Smooth muscle cell (in vitro differentiated cells): ENCODE data around the gene PRSS53. TPM values are rescaled to one million over a fixed set of nuclear protein-coding genes. Genes with fewer than 3 reads are reported as not detected.

ENCODE experiments used
- DNase-seq: peaks from one replicate; lab custom pipeline; 2025; ENCODE audit not compliant: unreplicated experiment; lab: John Stamatoyannopoulos, UW
- H2AFZ ChIP-seq: fragments of 200-600 bp; sonication (generic); 2 replicates; pipeline ENCODE4 v1.6.0; 2016; ENCODE audit warnings: antibody characterized with exemption, low read depth, mild to moderate bottlenecking
- H3F3A ChIP-seq: fragments of 200-600 bp; sonication (generic); 2 replicates; pipeline ENCODE4 v1.6.0; 2017; ENCODE audit warnings: antibody characterized with exemption, low read depth
- H3K27ac ChIP-seq: fragments of 200-600 bp; sonication (generic); 2 replicates; pipeline ENCODE4 v1.5.1; 2016; ENCODE audit warnings: low read depth, mild to moderate bottlenecking
- H3K27me3 ChIP-seq: fragments of 200-600 bp; sonication (generic); 2 replicates; pipeline ENCODE4 v1.6.1; 2016; ENCODE audit warnings: low read depth, mild to moderate bottlenecking
- H3K36me3 ChIP-seq: fragments of 200-600 bp; sonication (generic); 2 replicates; pipeline ENCODE4 v1.5.1; 2016; ENCODE audit warnings: low read depth
- H3K4me1 ChIP-seq: fragments of 200-600 bp; sonication (generic); 2 replicates; pipeline ENCODE4 v1.5.1; 2016; ENCODE audit warnings: low read depth
- H3K4me2 ChIP-seq: fragments of 200-600 bp; sonication (generic); 2 replicates; pipeline ENCODE4 v1.6.0; 2016; ENCODE audit warnings: mild to moderate bottlenecking
- H3K4me3 ChIP-seq: fragments of 200-600 bp; sonication (generic); 2 replicates; pipeline ENCODE4 v1.5.1; 2016; ENCODE audit warnings: mild to moderate bottlenecking
- H3K79me2 ChIP-seq: fragments of 200-600 bp; sonication (generic); 2 replicates; pipeline ENCODE4 v1.6.0; 2016; ENCODE audit warnings: low read depth, mild to moderate bottlenecking
- H3K9ac ChIP-seq: fragments of 200-600 bp; sonication (generic); 2 replicates; pipeline ENCODE4 v1.6.0; 2016; ENCODE audit warnings: low read depth
- H3K9me3 ChIP-seq: fragments of 200-600 bp; sonication (generic); replicated peaks from 2 replicates; pipeline ENCODE4 v1.5.1; 2016; ENCODE audit warnings: low read depth
- H4K20me1 ChIP-seq: fragments of 200-600 bp; sonication (generic); 2 replicates; pipeline ENCODE4 v1.6.0; 2016; ENCODE audit warnings: low read depth
- WGBS: methylation state at CpG from one replicate; pipeline ENCODE4 v1.1.7; 2016; ENCODE audit warnings: low lambda C conversion rate; 5-methylcytosine and 5-hydroxymethylcytosine counted together
- polyA plus RNA-seq: library from polyadenylated mRNA; unstranded; fragments of >200 nt; fragmentation: Nextera tagmentation; extraction: Ambion mirVana; gene quantifications from 2 replicates; pipeline ENCODE4 v1.2.1, GENCODE V29; 2016
- total RNA-seq: library from RNA; depleted of rRNA; stranded (reverse); fragments of >200 nt; gene quantifications from 2 replicates; pipeline ENCODE4 v1.2.3, GENCODE V29; 2014
- TF ChIP-seq, protein P1 (sequence below): fragments of 200-600 bp; sonication (generic); IDR thresholded peaks from 2 replicates; pipeline ENCODE4 v1.5.1; 2017; ENCODE audit warnings: borderline replicate concordance, mild to moderate bottlenecking, antibody characterized with exemption; ENCODE audit not compliant: insufficient read depth, poor library complexity, severe bottlenecking

PRSS53 gene
- total and polyA plus RNA-seq, 2 experiments from 2014 or later: 0.66 to 6.3 TPM

DNA sequence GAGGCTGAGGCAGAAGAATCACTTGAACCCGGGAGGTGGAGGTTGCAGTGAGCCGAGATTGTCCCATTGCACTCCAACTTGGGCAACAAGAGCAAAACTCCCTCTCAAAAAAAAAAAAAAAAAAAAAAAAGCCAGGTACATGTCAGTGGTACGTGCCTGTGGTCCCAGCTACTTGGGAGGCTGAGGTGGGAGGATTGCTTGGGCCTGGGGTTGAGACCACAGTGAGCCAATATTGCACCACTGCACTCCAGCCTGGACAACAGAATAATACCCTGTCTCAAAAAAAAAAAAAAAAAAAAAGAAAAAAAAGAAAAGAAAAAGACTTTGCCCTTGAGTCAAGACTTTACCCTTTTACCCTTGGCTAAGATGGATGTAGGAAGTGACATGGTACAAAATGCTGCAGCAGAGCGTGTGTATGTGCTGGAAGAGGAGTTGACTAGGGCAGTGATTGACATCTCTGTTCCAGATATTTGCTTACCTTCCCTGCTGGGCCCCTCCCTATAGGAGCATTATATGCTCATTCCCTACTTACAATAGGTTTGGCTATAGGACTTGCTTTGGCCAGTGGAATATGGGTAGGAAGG is 44.8 kb downstream of the PRSS53 start:
- no peaks in the 10 kb centered on the region for H3F3A ChIP-seq
- TF ChIP-seq, protein P1, sequence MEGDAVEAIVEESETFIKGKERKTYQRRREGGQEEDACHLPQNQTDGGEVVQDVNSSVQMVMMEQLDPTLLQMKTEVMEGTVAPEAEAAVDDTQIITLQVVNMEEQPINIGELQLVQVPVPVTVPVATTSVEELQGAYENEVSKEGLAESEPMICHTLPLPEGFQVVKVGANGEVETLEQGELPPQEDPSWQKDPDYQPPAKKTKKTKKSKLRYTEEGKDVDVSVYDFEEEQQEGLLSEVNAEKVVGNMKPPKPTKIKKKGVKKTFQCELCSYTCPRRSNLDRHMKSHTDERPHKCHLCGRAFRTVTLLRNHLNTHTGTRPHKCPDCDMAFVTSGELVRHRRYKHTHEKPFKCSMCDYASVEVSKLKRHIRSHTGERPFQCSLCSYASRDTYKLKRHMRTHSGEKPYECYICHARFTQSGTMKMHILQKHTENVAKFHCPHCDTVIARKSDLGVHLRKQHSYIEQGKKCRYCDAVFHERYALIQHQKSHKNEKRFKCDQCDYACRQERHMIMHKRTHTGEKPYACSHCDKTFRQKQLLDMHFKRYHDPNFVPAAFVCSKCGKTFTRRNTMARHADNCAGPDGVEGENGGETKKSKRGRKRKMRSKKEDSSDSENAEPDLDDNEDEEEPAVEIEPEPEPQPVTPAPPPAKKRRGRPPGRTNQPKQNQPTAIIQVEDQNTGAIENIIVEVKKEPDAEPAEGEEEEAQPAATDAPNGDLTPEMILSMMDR: no peak
- no peak overlapping the region for H2AFZ ChIP-seq
- no peak overlapping the region for H3K4me3 ChIP-seq
- no peaks in the 10 kb centered on the region for H3K36me3 ChIP-seq
- H3K9me3 ChIP-seq: no peaks in the 10 kb centered on the region
- H3K9ac ChIP-seq: no peak overlapping the region
- DNase-seq: no peak
- no peaks in the 10 kb centered on the region for H3K4me1 ChIP-seq
- H3K27ac ChIP-seq: no peak overlapping the region
- no peak overlapping the region for H3K4me2 ChIP-seq
- no peaks in the 10 kb centered on the region for H3K79me2 ChIP-seq
- WGBS: 93% methylated on average over 4 of the region's 4 CpGs
- H4K20me1 ChIP-seq: no peaks in the 10 kb centered on the region
- H3K27me3 ChIP-seq: no peaks in the 10 kb centered on the region

DNA sequence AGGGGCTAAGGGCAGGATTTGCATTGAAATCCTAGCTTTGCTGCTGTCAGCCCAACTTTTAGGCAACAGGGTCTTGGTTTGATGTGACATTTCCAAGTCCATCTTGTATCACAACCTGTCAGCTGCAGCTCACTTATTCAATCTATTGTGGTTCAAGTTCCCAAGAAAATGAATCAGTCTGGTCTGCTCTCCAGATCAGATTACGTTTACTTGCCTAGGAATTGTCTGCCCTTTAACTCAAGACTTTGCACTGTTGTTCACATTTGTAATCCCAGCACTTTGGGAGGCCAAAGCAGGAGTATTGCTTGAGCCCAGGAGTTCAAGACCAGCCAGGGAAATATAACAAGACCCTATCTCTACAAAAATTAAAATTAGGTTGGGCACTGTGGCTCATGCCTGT is 45.4 kb downstream of the PRSS53 start:
- WGBS: 89% methylated on average over 1 of the region's 1 CpG
- TF ChIP-seq, protein P1: no peak
- Histone ChIP-seq H3K9me3 (no peaks in the 10 kb centered on the region), H3K36me3 (no peaks in the 10 kb centered on the region), H3K4me3 (no peak overlapping the region), H2AFZ (no peak overlapping the region), H4K20me1 (no peaks in the 10 kb centered on the region), H3K79me2 (no peaks in the 10 kb centered on the region), H3K4me2 (no peak overlapping the region), H3K4me1 (no peaks in the 10 kb centered on the region), H3K27ac (no peak overlapping the region), H3K9ac (no peak overlapping the region), H3K27me3 (no peaks in the 10 kb centered on the region), H3F3A (no peaks in the 10 kb centered on the region)
- DNase-seq: no peak

DNA sequence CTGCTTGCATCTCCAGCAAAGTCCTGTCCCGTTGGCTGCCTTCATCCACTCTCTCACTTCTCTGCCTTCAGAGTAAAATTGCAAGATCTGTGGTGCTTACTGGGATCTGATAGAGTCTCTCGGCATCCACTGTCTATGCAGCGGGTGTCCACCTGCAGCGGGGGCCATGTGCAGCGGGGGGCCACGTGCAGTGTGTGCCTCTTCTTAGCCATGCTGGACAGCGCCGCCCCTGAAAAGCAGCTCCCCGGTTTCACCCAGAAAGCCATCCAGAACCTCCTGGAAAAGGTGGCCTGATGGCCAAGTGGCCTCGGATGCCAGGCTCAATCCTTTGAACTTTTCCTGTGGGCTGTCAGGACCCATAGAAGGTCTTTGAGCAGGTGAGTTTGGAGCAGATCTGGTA is 45.9 kb downstream of the PRSS53 start:
- no peak overlapping the region for H3K4me2 ChIP-seq
- no peak overlapping the region for H2AFZ ChIP-seq
- H4K20me1 ChIP-seq: no peaks in the 10 kb centered on the region
- no peaks in the 10 kb centered on the region for H3K36me3 ChIP-seq
- TF ChIP-seq, protein P1: no peak
- WGBS: 94% methylated on average over 10 of the region's 10 CpGs
- no peak overlapping the region for H3K9ac ChIP-seq
- H3K79me2 ChIP-seq: no peaks in the 10 kb centered on the region
- no peaks in the 10 kb centered on the region for H3K9me3 ChIP-seq
- no peak overlapping the region for H3K4me3 ChIP-seq
- H3F3A ChIP-seq: no peaks in the 10 kb centered on the region
- H3K4me1 ChIP-seq: no peaks in the 10 kb centered on the region
- no peak overlapping the region for H3K27ac ChIP-seq
- no peak for DNase-seq
- no peaks in the 10 kb centered on the region for H3K27me3 ChIP-seq

DNA sequence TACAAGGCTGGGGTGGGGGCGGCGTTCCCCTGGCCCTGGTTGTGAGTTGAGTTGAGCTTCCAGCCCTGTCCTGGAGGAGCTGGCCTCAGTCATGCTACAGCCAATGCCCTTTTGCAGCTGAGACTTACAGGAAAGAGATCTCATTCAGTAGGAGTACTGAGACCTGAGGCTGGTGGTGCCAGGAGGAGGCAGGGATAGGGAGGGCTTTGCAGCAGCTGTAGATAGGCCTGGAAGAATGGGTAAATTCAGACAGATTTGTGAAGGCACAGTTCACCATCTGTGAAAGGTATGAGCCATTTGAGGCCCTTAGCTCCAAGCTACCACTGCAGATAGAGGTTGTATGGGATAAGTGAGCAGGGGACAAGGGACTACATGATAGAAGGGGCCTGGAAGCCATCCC is 49.8 kb downstream of the PRSS53 start:
- Histone ChIP-seq H3K9ac (no peak overlapping the region), H3K4me3 (no peak overlapping the region), H3K79me2 (peaks cover 13% of the 10 kb centered on the region), H2AFZ (no peak overlapping the region), H3K4me1 (no peaks in the 10 kb centered on the region), H3K9me3 (no peaks in the 10 kb centered on the region), H3K36me3 (no peaks in the 10 kb centered on the region), H3F3A (no peaks in the 10 kb centered on the region), H3K4me2 (no peak overlapping the region), H3K27ac (no peak overlapping the region), H4K20me1 (peaks cover 11% of the 10 kb centered on the region), H3K27me3 (no peaks in the 10 kb centered on the region)
- WGBS: 98% methylated on average over 2 of the region's 2 CpGs
- TF ChIP-seq, protein P1: no peak
- no peak for DNase-seq
